Cardiac fibroblast (primary cell): Measurements from ENCODE around the gene TWIST2.

Source experiments
- DNase-seq, 2 donors: peaks; one replicate each; pipeline versions ENCODE4 v3.0.0 to v3.0.0-alpha.2; 2010; ENCODE audit warnings: low read depth in 2 of 2
- H3K4me3 ChIP-seq, 2 donors: replicated peaks in 1 of 2; 1 replicate in 1 of 2; 2 replicates in 1 of 2; pipeline ENCODE4 v1.5.1; 2011; ENCODE audit warnings: low read depth in 2 of 2, low read length in 2 of 2, mild to moderate bottlenecking in 2 of 2, moderate library complexity in 1 of 2
- TF ChIP-seq, protein P1 (sequence below): IDR thresholded peaks from one replicate; pipeline ENCODE4 v1.5.1; 2011; ENCODE audit warnings: low read depth, mild to moderate bottlenecking, low read length, inconsistent platforms

Gene TWIST2

DNA sequence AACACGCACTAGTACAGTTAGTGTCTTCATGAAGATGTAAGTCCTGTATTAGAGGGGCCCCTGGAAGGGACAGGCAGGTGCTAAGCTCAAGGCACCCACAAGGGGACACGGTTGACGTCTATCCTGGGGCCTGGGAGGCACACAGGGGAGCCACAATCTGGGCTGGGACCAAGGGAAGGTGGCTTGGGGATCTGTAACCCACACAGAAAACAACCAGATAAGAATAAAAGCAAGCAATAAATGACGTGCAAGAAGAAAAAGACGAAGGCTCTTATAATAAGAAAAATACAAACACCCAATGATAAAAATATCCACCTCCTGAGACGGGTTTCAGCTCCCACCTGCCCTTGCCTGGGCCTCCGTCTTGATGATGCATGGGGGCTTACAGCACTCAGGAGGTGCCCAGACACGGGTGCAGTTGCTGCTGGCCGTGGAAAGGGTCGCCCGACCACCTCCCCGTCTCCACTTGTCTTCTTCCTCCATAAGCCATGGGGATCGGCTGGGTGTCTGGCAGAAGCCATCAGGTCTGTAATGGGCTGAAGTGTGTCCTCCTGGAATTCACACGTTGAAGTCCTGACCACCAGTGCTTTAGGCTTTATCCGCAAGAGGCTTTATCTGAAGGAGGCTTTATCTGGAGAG lies 73.9 kb downstream of the TWIST2 start:
- TF ChIP-seq, protein P1, sequence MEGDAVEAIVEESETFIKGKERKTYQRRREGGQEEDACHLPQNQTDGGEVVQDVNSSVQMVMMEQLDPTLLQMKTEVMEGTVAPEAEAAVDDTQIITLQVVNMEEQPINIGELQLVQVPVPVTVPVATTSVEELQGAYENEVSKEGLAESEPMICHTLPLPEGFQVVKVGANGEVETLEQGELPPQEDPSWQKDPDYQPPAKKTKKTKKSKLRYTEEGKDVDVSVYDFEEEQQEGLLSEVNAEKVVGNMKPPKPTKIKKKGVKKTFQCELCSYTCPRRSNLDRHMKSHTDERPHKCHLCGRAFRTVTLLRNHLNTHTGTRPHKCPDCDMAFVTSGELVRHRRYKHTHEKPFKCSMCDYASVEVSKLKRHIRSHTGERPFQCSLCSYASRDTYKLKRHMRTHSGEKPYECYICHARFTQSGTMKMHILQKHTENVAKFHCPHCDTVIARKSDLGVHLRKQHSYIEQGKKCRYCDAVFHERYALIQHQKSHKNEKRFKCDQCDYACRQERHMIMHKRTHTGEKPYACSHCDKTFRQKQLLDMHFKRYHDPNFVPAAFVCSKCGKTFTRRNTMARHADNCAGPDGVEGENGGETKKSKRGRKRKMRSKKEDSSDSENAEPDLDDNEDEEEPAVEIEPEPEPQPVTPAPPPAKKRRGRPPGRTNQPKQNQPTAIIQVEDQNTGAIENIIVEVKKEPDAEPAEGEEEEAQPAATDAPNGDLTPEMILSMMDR = no peak
- no peak overlapping the region for H3K4me3 ChIP-seq
- no peak for DNase-seq

DNA sequence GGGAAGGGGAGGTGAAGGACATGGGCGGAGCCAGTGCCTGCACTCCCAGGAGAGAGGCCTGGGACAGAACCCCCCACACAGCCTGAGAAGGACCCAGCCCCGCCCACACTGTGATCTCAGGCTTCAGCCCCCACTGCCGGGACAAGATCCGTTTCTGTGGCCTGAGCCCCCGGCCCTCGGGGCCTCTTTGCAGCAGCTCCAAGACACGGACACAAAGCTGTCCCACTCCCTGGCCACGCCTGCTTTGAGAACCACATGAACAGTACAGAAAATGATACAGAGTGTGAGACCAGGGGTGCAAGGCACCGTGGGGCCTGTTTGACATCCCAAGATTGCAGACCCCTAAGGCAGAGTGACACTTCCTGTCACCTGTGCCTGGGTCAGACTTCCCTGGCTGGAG lies 74.5 kb downstream of the TWIST2 start:
- TF ChIP-seq, protein P1 = no peak
- no peak for DNase-seq
- H3K4me3 ChIP-seq = no peak overlapping the region

DNA sequence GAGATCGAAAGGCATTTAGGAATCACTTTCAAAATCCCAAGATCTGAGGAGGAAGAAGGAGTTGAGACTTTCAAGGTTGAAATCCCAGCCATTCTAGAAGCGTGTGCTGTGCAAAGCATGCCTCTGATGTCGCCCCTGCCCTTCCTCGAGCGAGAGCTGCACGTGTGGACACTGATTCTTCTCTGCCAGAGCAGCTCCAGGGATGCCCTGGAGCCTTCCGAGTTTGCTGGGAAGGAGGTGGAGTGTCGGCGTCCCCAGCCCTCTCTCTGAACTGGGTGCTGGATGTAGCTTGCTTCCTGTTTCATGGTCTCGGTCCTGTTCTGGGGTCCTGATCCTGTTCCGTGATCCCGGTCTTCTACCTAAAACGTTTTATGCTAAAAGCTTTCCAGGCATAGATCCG lies 76.1 kb downstream of the TWIST2 start:
- TF ChIP-seq, protein P1 = no peak
- DNase-seq = no peak
- H3K4me3 ChIP-seq = no peak overlapping the region

DNA sequence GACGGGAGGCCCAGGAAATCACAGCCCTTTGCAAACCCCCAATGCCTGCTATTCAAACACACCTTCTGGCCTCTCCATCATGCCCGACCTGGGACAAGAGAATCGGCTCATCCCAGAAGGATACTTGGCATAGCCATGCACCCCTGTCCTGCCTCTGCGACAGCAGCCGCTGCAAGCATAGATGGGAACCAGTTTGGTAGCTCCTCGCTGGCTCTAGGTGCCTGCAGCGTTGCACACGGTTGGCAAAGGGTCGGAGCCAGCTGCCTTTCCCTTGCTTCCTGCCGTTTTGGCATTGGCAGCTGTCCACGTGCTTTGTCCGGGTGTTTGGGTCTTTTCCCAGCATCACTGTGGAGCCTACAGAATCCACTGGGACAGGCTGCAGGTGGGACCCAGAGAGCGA lies 76.9 kb downstream of the TWIST2 start:
- no peak for DNase-seq
- TF ChIP-seq, protein P1 = no peak
- no peak overlapping the region for H3K4me3 ChIP-seq

DNA sequence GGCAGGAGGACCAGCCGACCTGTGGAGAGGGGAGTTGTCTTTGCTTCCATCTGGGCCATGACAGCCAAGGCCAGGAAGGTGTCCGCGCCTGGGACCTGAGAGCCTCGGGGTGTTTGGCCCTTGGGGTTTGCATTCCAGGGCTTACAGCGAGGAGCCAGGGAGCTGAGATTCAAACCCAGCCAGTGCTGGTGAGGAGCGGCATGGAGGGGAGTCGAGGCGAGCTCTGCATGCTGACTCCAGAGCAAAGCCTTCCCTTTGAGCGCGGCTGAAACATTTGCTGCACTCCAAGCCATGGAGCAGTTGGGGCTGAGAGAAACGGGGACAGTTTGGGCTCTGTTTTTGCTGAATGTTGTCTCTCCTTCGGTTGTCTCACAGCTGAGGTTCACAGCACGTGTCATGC lies 77.4 kb downstream of the TWIST2 start:
- TF ChIP-seq, protein P1 = no peak
- no peak overlapping the region for H3K4me3 ChIP-seq
- no peak for DNase-seq

DNA sequence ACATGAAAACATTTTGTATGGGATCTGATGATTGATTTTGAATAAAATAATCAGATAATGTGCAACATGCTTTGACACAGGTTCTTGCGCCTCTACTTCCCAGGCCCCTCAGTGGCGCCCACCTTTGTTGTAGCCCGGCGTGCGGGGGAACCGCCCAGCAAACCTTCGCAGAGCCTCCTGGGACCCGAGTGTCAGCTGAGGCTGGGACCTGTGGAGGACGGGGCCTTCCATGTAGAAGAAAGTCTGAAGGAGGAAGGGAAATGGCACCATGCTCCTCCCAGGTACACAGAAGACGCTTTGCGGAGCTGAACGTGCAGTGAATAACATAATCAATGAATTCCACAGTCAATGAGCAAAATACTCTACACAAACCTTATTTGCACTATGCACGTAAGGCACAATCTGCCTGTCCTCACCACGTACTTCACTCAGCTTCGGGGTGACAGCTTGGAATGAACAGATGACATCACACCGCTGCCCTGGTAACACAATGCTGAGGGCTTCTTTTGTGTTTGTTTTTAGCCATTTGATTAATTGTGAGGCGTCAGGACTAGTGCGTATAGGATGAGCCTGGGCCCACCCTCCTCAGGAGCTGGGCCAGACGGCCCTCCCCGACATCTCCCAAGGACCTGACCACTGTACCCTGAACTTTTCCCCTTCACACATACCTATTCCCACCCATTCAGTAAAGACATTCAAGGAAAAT lies 78.1 kb downstream of the TWIST2 start:
- TF ChIP-seq, protein P1 = no peak
- DNase-seq = no peak

More for the DNA sequence above, 78.1 kb downstream of the TWIST2 start:
- H3K4me3 ChIP-seq = no peak overlapping the region
